Lower leg skin (tissue), 3 donors: ENCODE measurements around the gene CLDN9.

ENCODE experiments used
- POLR2A ChIP-seq, 2 donors: fragments of 450-650 bp; IDR thresholded peaks; one replicate each; pipeline ENCODE4 v1.6.1; 2016 to 2017; ENCODE audit warnings: antibody characterized with exemption in 2 of 2, mild to moderate bottlenecking in 1 of 2, moderate library complexity in 1 of 2
- TF ChIP-seq, protein P1 (sequence below), 3 donors: fragments of 450-650 bp; IDR thresholded peaks; one replicate each; pipeline ENCODE4 v1.5.1; 2016; ENCODE audit warnings: antibody characterized with exemption in 3 of 3, mild to moderate bottlenecking in 3 of 3, moderate library complexity in 2 of 3

GRCh38 chr16:2987833-2988232, 24.9 kb upstream of the CLDN9 start:
- TF ChIP-seq, protein P1, sequence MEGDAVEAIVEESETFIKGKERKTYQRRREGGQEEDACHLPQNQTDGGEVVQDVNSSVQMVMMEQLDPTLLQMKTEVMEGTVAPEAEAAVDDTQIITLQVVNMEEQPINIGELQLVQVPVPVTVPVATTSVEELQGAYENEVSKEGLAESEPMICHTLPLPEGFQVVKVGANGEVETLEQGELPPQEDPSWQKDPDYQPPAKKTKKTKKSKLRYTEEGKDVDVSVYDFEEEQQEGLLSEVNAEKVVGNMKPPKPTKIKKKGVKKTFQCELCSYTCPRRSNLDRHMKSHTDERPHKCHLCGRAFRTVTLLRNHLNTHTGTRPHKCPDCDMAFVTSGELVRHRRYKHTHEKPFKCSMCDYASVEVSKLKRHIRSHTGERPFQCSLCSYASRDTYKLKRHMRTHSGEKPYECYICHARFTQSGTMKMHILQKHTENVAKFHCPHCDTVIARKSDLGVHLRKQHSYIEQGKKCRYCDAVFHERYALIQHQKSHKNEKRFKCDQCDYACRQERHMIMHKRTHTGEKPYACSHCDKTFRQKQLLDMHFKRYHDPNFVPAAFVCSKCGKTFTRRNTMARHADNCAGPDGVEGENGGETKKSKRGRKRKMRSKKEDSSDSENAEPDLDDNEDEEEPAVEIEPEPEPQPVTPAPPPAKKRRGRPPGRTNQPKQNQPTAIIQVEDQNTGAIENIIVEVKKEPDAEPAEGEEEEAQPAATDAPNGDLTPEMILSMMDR (IDR thresholded peaks at IDR 0.05) = no peak
- no peak for TF ChIP-seq POLR2A (IDR thresholded peaks at IDR 0.05)
